Measurements from ENCODE around the gene STK36.
"Not testable (repeated sequence)": the region's sequence is repeated elsewhere in the genome, so short reads cannot be mapped to it uniquely, and the experiment has no call there.

The STK36 gene

DNA sequence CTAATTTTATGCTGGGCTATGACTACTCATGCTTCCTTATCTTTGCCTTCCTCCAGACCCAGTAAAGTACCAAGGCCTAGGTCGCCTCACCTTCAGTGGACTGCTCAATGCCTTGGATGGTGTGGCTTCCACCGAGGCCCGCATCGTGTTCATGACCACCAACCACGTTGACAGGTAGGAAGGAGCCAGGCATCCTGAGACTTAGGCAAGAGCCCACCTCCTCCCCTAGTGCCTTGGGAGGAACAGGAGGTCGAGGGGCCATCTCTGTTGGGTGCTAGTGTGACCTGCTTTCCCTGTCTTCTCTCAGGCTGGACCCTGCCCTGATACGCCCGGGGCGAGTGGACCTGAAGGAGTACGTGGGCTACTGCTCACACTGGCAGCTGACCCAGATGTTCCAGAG lies 9.1 kb upstream of the STK36 start:
- DNase-seq (ENCODE audit: low read depth in 2 of 2, low spot score in 1 of 2) = no peak

DNA sequence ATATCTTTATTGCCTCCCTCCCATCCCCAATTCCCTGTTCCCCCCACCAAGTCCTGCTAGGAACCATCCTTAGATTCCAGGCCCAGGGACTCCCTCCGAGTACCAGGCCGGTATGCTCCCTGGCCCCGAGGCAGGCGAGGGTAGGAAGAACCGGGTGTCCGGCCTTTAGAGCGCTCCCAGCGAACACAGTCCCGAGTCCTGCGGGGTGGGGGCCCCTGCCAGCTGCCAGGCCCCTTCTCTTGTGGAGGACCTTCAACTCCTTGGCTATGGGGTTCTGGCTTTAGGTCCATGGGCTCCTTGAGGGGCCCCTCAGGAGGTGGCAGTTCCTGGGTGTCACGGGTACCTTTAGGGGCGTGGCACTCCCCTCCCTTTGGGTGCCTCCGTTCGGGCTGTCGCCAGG lies 8.0 kb upstream of the STK36 start:
- DNase-seq (ENCODE audit: low read depth in 2 of 2, low spot score in 1 of 2) = no peak

- DNase-seq (ENCODE audit: low read depth in 2 of 2, low spot score in 1 of 2) = no peak
These were observed 7.2 kb upstream of the STK36 start for GRCh38 chr2:218664653-218665052.

DNA sequence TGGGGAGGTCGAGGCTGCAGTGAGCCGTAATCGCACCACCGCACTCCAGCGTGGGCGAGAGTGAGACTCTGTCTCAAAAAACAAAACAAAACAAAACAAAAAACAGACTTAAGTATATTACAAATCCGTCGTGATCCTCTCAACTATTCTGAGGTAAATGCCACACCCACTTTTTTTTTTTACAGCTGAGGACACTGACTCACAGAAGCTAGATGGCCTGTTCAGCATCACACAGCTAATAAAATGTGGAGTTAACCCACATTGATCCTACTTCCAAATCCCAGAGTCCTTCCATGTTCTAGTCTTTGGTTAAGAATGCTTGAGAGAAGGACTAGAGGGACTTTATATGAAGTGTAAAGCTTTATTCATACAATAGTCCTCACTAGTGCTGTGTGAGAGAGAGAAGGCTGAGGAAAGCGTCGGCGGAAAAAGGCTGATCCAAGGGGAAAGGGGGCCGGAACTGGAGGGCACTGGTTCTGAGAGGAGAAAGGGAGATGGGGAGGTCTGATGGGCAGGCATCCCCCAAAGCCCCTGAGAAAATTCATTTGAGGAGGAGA lies 711 bp upstream of the STK36 start:
- DNase-seq (ENCODE audit: low read depth in 2 of 2, low spot score in 1 of 2) = no peak

GRCh38 chr2:218679119-218679518 lies 7.2 kb downstream of the STK36 start:
- DNase-seq (ENCODE audit: low read depth in 2 of 2, low spot score in 1 of 2) = no peak

DNA sequence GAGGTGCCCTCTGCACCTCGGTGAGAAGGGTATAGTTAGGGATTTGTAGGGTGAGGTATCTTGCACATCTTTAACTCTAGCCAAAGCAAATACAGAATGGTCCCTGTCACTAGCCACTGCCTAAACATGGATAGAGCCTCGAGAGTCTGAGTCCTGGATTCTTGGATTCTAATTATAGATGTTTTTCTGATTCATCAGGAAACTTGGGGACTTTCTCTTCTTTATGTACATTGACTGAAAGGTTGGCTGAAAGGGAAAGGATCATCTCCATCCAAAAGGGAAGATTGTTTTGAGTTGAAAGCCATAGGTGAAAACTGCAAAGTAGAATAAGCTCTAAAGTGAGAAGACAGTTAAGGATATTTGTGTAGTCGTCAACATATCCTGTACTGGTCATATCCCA lies 8.2 kb downstream of the STK36 start:
- no peak for DNase-seq (ENCODE audit: low read depth in 2 of 2, low spot score in 1 of 2)

DNA sequence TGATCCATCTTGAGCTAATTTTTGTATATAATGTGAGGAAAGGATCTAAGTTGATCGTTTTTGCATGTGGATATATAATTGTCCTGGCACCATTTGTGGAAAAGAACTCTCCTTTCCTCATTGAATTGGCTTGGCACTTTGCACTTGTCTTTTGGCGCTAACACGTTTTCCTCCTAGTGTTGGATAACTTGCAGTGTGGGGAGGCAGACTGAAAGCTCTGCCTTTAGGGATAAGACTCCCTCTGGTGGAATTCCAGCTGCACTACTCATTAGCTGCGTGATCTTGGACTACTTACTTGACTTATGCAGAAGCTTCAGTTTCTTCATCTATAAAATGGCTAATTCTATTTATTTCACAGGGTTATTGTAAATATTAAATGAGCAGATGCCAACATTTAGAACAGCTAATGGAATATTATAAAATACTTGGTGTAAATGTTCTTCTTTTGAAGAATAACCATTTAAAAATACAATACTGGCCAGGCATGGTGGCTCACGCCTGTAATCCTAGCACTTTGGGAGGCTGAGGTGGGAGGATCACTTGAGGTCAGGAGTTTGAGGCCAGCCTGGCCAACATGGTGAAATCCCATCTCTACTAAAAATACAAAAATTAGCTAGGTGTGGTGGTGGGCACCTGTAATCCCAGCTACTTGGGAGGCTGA lies 15.6 kb downstream of the STK36 start:
- DNase-seq (ENCODE audit: low read depth in 2 of 2, low spot score in 1 of 2) = not testable (repeated sequence)

DNA sequence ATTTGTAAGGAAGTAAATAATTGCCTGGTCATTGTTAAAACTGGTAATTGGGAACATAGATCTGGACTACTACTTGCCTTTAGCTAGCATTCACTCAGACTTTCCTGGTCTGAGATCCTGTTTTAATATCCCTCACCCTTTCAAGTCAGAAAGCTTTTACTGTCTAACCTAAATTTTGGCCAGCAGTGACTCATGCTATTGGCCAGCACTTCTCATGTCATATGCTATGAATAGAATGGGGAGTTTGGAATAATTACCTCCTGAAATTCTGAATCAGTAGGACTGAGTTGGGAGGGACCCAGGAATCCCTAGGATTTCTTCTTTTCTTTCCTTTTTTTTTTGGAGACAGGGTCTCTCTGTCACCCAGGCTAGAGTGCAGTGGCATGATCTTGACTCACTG lies 19.3 kb downstream of the STK36 start:
- no peak for DNase-seq (ENCODE audit: low read depth in 2 of 2, low spot score in 1 of 2)

- DNase-seq (ENCODE audit: low read depth in 2 of 2, low spot score in 1 of 2) = no peak
These were observed 22.7 kb downstream of the STK36 start for GRCh38 chr2:218694405-218695145.

GRCh38 chr2:218698885-218699284 lies 27.0 kb downstream of the STK36 start:
- DNase-seq (ENCODE audit: low read depth in 2 of 2, low spot score in 1 of 2) = no peak

DNA sequence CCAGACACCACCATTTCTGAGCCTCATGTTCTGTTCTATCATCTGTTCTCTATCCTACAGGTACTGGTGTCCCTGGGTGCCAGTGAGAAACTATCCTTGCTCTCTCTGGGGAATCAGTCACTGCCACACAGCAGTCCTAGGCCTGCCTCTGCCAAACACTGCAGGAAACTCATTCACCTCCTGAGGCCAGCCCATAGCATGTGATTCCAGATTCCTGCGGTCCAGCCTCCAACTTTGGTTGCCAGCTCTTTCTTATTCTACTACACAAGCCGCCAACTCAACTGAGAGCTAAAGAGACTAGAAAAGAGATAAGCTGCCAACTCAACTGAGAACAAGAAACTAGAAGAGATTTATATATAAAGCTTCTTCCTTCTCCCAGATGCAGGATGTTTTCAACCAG lies 29.9 kb downstream of the STK36 start:
- DNase-seq (ENCODE audit: low read depth in 2 of 2, low spot score in 1 of 2) = no peak

DNA sequence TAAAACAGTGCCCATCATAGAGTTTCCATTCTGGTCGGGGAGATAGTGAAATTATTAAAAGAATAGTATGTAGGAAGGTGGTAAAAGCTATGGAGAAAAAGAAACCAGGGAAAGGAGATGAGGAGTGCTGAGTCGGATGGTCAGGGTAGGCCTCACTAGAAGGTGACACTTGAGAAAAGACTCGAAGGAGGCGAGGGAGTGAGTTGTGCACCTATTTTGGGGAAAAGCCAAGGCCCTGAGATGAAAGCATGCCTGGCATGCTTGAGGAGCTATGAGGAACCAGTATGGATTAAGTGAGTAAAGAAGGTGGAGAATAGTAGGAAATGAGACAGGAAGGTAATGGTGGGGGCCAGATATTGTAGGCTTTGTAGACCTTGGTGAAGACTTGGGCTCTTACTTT lies 31.5 kb downstream of the STK36 start:
- no peak for DNase-seq (ENCODE audit: low read depth in 2 of 2, low spot score in 1 of 2)

- no peak for DNase-seq (ENCODE audit: low read depth in 2 of 2, low spot score in 1 of 2)
These were observed 36.2 kb downstream of the STK36 start for GRCh38 chr2:218708086-218708485.

- DNase-seq (ENCODE audit: low read depth in 2 of 2, low spot score in 1 of 2) = no peak
These were observed 38.0 kb downstream of the STK36 start for GRCh38 chr2:218709908-218710307.

DNA sequence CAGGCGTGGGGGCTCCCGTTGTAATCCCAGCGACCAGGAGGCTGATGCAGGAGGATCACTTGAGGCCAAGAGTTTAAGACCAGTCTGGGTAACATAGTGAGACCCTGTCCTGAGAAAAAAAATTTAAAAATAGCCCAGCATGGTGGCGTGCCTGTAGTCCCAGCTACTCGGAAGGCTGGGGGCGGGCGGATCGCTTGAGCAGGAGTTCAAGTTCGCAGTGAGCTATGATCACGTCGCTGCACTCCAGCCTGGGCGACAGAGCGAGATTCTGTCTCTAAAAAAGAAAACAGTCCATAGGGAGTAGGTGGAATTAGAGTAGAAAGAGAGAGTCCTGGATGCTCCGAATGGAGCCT lies 38.4 kb downstream of the STK36 start:
- peak in 1 of 2 donors; percentile 2 for DNase-seq (ENCODE audit: low read depth in 2 of 2, low spot score in 1 of 2)

DNA sequence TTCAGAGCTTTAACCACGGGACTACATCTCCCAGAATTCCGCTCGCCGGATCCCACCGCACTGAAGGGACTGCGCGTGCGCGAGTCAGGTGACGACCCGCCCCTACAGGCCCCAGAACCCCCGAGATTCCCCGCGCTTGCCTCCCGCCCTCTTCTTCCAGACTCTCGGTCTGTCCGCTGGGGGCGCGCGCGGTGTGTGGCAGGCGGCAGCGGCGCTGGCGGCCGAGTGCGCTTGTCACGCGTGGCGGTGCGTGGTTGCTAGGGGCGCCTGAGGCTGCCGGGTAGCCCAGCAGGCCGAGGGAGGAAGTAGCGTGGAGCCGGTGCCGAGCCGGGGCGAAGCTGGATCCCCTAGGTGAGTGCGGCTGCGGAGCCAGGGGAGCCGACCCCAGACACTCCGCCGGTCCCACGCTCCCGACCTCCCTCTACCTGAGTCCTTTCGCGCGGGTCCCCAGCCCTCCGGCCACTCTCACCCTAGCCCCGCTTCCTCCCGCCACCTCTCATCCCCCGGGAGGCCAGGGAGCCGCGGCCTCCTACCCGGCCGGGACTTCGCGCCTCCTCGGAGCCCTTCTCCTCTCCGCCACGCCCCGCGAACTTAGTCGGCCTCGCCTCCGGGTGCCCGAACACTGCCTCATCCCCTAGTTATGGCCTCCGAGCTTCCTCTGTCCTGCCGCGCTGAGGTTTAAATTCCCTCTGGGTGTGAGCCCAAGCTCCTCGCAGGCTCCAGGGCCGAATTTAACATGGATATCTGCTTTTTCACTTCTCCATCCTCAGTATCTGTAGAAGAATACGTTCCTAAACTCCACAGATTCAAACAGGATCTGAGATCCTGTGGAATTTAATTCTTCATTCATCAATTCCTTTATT lies 39.0 kb downstream of the STK36 start, which contains the start of gene TTLL4:
Gene TTLL4 (plus strand): TSS at position 149 of the 863 bp plus-strand sequence. CDS start 26,842 bp downstream, outside the sequence.
- peak; percentile 95 to 97 for DNase-seq (ENCODE audit: low read depth in 2 of 2, low spot score in 1 of 2)

GRCh38 chr2:218711550-218711929 lies 39.7 kb downstream of the STK36 start:
- DNase-seq (ENCODE audit: low read depth in 2 of 2, low spot score in 1 of 2) = no peak

DNA sequence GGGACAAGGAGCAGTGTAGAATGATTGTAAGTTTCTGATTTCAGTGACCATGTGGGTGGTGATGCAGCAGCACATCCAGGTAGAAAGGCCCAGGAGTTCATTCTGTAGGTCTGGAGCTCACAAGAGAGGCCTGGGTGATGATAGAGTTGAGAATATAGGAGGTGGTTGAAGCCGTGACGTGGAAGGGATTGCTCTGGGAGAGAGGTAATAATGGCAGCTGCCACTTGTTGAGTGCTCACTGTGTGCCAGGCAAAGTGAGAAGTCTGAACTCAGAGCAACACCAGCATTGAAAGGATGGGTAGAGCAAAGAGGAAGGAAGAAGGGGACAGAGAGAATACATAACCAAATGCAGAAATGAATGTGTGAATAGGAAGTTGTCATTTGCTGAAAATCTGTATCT lies 42.0 kb downstream of the STK36 start:
- DNase-seq (ENCODE audit: low read depth in 2 of 2, low spot score in 1 of 2) = no peak

- DNase-seq (ENCODE audit: low read depth in 2 of 2, low spot score in 1 of 2) = no peak
These were observed 44.2 kb downstream of the STK36 start for GRCh38 chr2:218716070-218716469.

GRCh38 chr2:218717262-218717661 lies 45.4 kb downstream of the STK36 start:
- DNase-seq (ENCODE audit: low read depth in 2 of 2, low spot score in 1 of 2) = no peak

GRCh38 chr2:218718058-218718457 lies 46.2 kb downstream of the STK36 start:
- DNase-seq (ENCODE audit: low read depth in 2 of 2, low spot score in 1 of 2) = no peak

GRCh38 chr2:218719457-218719856 lies 47.6 kb downstream of the STK36 start:
- DNase-seq (ENCODE audit: low read depth in 2 of 2, low spot score in 1 of 2) = no peak

All from stimulated activated CD8-positive, alpha-beta memory T cell treated with anti-CD3 and anti-CD28 coated beads, Interleukin-4, amount 100 ng/mL, for 4 hours (primary cell).